ENCODE data around the gene GRID1. TPM values are rescaled to one million over a fixed set of nuclear protein-coding genes. Genes with fewer than 3 reads are reported as not detected.

GRID1 gene
- total RNA-seq, 1 donor = not detected

GRCh38 chr10:86367152-86367951 lies 757 bp upstream of the GRID1 start:
- peaks cover 21% of the 10 kb centered on the region for H3K4me1 ChIP-seq (ENCODE audit: insufficient read depth, low read length)
- no peak overlapping the region for H3K4me3 ChIP-seq (ENCODE audit: low read length)
- H3K9me3 ChIP-seq (ENCODE audit: low read depth, low read length) = no peaks in the 10 kb centered on the region
- peaks cover 68% of the 10 kb centered on the region for H3K27me3 ChIP-seq (ENCODE audit: insufficient read depth, low read length)

GRCh38 chr10:86366902-86367151 lies 232 bp upstream of the GRID1 start:
- Histone ChIP-seq H3K27me3 (ENCODE audit: insufficient read depth, low read length) (peaks cover 73% of the 10 kb centered on the region), H3K9me3 (ENCODE audit: low read depth, low read length) (no peaks in the 10 kb centered on the region), H3K4me1 (ENCODE audit: insufficient read depth, low read length) (peaks cover 21% of the 10 kb centered on the region), H3K4me3 (ENCODE audit: low read length) (no peak overlapping the region)

GRCh38 chr10:86365346-86366032 lies 1.1 kb downstream of the GRID1 start:
- Histone ChIP-seq H3K9me3 (ENCODE audit: low read depth, low read length) (no peaks in the 10 kb centered on the region), H3K4me1 (ENCODE audit: insufficient read depth, low read length) (peaks cover 21% of the 10 kb centered on the region), H3K4me3 (ENCODE audit: low read length) (no peak overlapping the region), H3K27me3 (ENCODE audit: insufficient read depth, low read length) (peaks cover 73% of the 10 kb centered on the region)

GRCh38 chr10:86364491-86365345 lies 1.9 kb downstream of the GRID1 start:
- H3K9me3 ChIP-seq (ENCODE audit: low read depth, low read length) = no peaks in the 10 kb centered on the region
- H3K4me1 ChIP-seq (ENCODE audit: insufficient read depth, low read length) = peaks cover 21% of the 10 kb centered on the region
- H3K4me3 ChIP-seq (ENCODE audit: low read length) = no peak overlapping the region
- H3K27me3 ChIP-seq (ENCODE audit: insufficient read depth, low read length) = peaks cover 70% of the 10 kb centered on the region

- H3K4me1 ChIP-seq (ENCODE audit: insufficient read depth, low read length) = peaks cover 21% of the 10 kb centered on the region
- peaks cover 62% of the 10 kb centered on the region for H3K27me3 ChIP-seq (ENCODE audit: insufficient read depth, low read length)
Measured at GRCh38 chr10:86363833-86364490, 2.6 kb downstream of the GRID1 start.

GRCh38 chr10:86363184-86363832 lies 3.3 kb downstream of the GRID1 start:
- Histone ChIP-seq H3K27me3 (ENCODE audit: insufficient read depth, low read length) (peaks cover 56% of the 10 kb centered on the region), H3K4me3 (ENCODE audit: low read length) (no peak overlapping the region), H3K4me1 (ENCODE audit: insufficient read depth, low read length) (peaks cover 21% of the 10 kb centered on the region), H3K9me3 (ENCODE audit: low read depth, low read length) (no peaks in the 10 kb centered on the region)

More at GRCh38 chr10:86363833-86364490, 2.6 kb downstream of the GRID1 start:
- Histone ChIP-seq H3K4me3 (ENCODE audit: low read length) (no peak overlapping the region), H3K9me3 (ENCODE audit: low read depth, low read length) (no peaks in the 10 kb centered on the region)

GRCh38 chr10:86362586-86363183 lies 3.9 kb downstream of the GRID1 start:
- Histone ChIP-seq H3K27me3 (ENCODE audit: insufficient read depth, low read length) (peaks cover 50% of the 10 kb centered on the region), H3K4me3 (ENCODE audit: low read length) (no peak overlapping the region), H3K9me3 (ENCODE audit: low read depth, low read length) (no peaks in the 10 kb centered on the region), H3K4me1 (ENCODE audit: insufficient read depth, low read length) (peaks cover 23% of the 10 kb centered on the region)

- H3K9me3 ChIP-seq (ENCODE audit: low read depth, low read length) = no peaks in the 10 kb centered on the region
- peaks cover 23% of the 10 kb centered on the region for H3K4me1 ChIP-seq (ENCODE audit: insufficient read depth, low read length)
- peaks cover 45% of the 10 kb centered on the region for H3K27me3 ChIP-seq (ENCODE audit: insufficient read depth, low read length)
Measured at GRCh38 chr10:86362129-86362527, 4.5 kb downstream of the GRID1 start.

GRCh38 chr10:86361156-86362128 lies 5.2 kb downstream of the GRID1 start:
- Histone ChIP-seq H3K4me3 (ENCODE audit: low read length) (no peak overlapping the region), H3K4me1 (ENCODE audit: insufficient read depth, low read length) (peaks cover 27% of the 10 kb centered on the region), H3K9me3 (ENCODE audit: low read depth, low read length) (no peaks in the 10 kb centered on the region), H3K27me3 (ENCODE audit: insufficient read depth, low read length) (peaks cover 42% of the 10 kb centered on the region)

More at GRCh38 chr10:86362129-86362527, 4.5 kb downstream of the GRID1 start:
- H3K4me3 ChIP-seq (ENCODE audit: low read length) = no peak overlapping the region

- Histone ChIP-seq H3K9me3 (ENCODE audit: low read depth, low read length) (no peaks in the 10 kb centered on the region), H3K4me1 (ENCODE audit: insufficient read depth, low read length) (peaks cover 32% of the 10 kb centered on the region), H3K4me3 (ENCODE audit: low read length) (no peak overlapping the region), H3K27me3 (ENCODE audit: insufficient read depth, low read length) (peaks cover 40% of the 10 kb centered on the region)
Measured at GRCh38 chr10:86360657-86361056, 5.9 kb downstream of the GRID1 start.

GRCh38 chr10:86359954-86360353 lies 6.6 kb downstream of the GRID1 start:
- H3K9me3 ChIP-seq (ENCODE audit: low read depth, low read length) = no peaks in the 10 kb centered on the region
- no peak overlapping the region for H3K4me3 ChIP-seq (ENCODE audit: low read length)
- peaks cover 34% of the 10 kb centered on the region for H3K27me3 ChIP-seq (ENCODE audit: insufficient read depth, low read length)
- H3K4me1 ChIP-seq (ENCODE audit: insufficient read depth, low read length) = peaks cover 35% of the 10 kb centered on the region

- Histone ChIP-seq H3K4me1 (ENCODE audit: insufficient read depth, low read length) (peaks cover 41% of the 10 kb centered on the region), H3K27me3 (ENCODE audit: insufficient read depth, low read length) (peaks cover 26% of the 10 kb centered on the region), H3K4me3 (ENCODE audit: low read length) (no peak overlapping the region), H3K9me3 (ENCODE audit: low read depth, low read length) (no peaks in the 10 kb centered on the region)
Measured at GRCh38 chr10:86359111-86359510, 7.5 kb downstream of the GRID1 start.

- Histone ChIP-seq H3K27me3 (ENCODE audit: insufficient read depth, low read length) (peaks cover 11% of the 10 kb centered on the region), H3K4me3 (ENCODE audit: low read length) (no peak overlapping the region), H3K4me1 (ENCODE audit: insufficient read depth, low read length) (peaks cover 36% of the 10 kb centered on the region), H3K9me3 (ENCODE audit: low read depth, low read length) (no peaks in the 10 kb centered on the region)
Measured at GRCh38 chr10:86357676-86358075, 8.9 kb downstream of the GRID1 start.
